ENCODE measurements around the gene PACRGL. TPM values are rescaled to one million over a fixed set of nuclear protein-coding genes. Genes with fewer than 3 reads are reported as not detected.
A peak's percentile ranks its signal among the peaks of the same experiment; 100 is the strongest.

The PACRGL gene
- total RNA-seq, 1 donor from 2014 or later: 25.0 TPM

- DNase-seq (ENCODE audit: low read depth) (no peak), FAIRE-seq (peak; percentile 23)
- H3K4me3 ChIP-seq (ENCODE audit: low read depth, low read length): no peak overlapping the region
- no peaks in the 10 kb centered on the region for H3K27me3 ChIP-seq (ENCODE audit: control insufficient read depth, insufficient read depth, low read length)
- TF ChIP-seq CTCF (IDR thresholded peaks at IDR 0.05; ENCODE audit: insufficient read depth, low read length, severe bottlenecking): no peak
- no peaks in the 10 kb centered on the region for H3K36me3 ChIP-seq (ENCODE audit: control insufficient read depth, insufficient read depth, low read length)
These were observed 28.0 kb upstream of the PACRGL start for GRCh38 chr4:20672262-20672661.

- DNase-seq (ENCODE audit: low read depth): no peak
- no peak for TF ChIP-seq CTCF (IDR thresholded peaks at IDR 0.05; ENCODE audit: insufficient read depth, low read length, severe bottlenecking)
- Histone ChIP-seq H3K27me3 (ENCODE audit: control insufficient read depth, insufficient read depth, low read length) (no peaks in the 10 kb centered on the region), H3K4me3 (ENCODE audit: low read depth, low read length) (no peak overlapping the region), H3K36me3 (ENCODE audit: control insufficient read depth, insufficient read depth, low read length) (no peaks in the 10 kb centered on the region)
- no peak for FAIRE-seq
These were observed 24.5 kb upstream of the PACRGL start for GRCh38 chr4:20675786-20676185.

GRCh38 chr4:20676501-20677197 is 23.6 kb upstream of the PACRGL start:
- no peak for TF ChIP-seq CTCF (IDR thresholded peaks at IDR 0.05; ENCODE audit: insufficient read depth, low read length, severe bottlenecking)
- no peaks in the 10 kb centered on the region for H3K36me3 ChIP-seq (ENCODE audit: control insufficient read depth, insufficient read depth, low read length)
- no peak overlapping the region for H3K4me3 ChIP-seq (ENCODE audit: low read depth, low read length)
- DNase-seq (ENCODE audit: low read depth) (no peak), FAIRE-seq (no peak)
- no peaks in the 10 kb centered on the region for H3K27me3 ChIP-seq (ENCODE audit: control insufficient read depth, insufficient read depth, low read length)

GRCh38 chr4:20678400-20678799 is 21.9 kb upstream of the PACRGL start:
- FAIRE-seq (no peak), DNase-seq (ENCODE audit: low read depth) (no peak)
- no peaks in the 10 kb centered on the region for H3K36me3 ChIP-seq (ENCODE audit: control insufficient read depth, insufficient read depth, low read length)
- H3K4me3 ChIP-seq (ENCODE audit: low read depth, low read length): no peak overlapping the region
- TF ChIP-seq CTCF (IDR thresholded peaks at IDR 0.05; ENCODE audit: insufficient read depth, low read length, severe bottlenecking): no peak
- no peaks in the 10 kb centered on the region for H3K27me3 ChIP-seq (ENCODE audit: control insufficient read depth, insufficient read depth, low read length)

- H3K4me3 ChIP-seq (ENCODE audit: low read depth, low read length): no peak overlapping the region
- DNase-seq (ENCODE audit: low read depth): no peak
- H3K36me3 ChIP-seq (ENCODE audit: control insufficient read depth, insufficient read depth, low read length): no peaks in the 10 kb centered on the region
- FAIRE-seq: no peak
- TF ChIP-seq CTCF (IDR thresholded peaks at IDR 0.05; ENCODE audit: insufficient read depth, low read length, severe bottlenecking): no peak
- no peaks in the 10 kb centered on the region for H3K27me3 ChIP-seq (ENCODE audit: control insufficient read depth, insufficient read depth, low read length)
These were observed 20.3 kb upstream of the PACRGL start for GRCh38 chr4:20679951-20680350.

GRCh38 chr4:20680736-20681135 is 19.5 kb upstream of the PACRGL start:
- no peak overlapping the region for H3K4me3 ChIP-seq (ENCODE audit: low read depth, low read length)
- H3K27me3 ChIP-seq (ENCODE audit: control insufficient read depth, insufficient read depth, low read length): no peaks in the 10 kb centered on the region
- no peak for FAIRE-seq
- TF ChIP-seq CTCF (IDR thresholded peaks at IDR 0.05; ENCODE audit: insufficient read depth, low read length, severe bottlenecking): no peak
- no peak for DNase-seq (ENCODE audit: low read depth)
- H3K36me3 ChIP-seq (ENCODE audit: control insufficient read depth, insufficient read depth, low read length): no peaks in the 10 kb centered on the region
